Suprapubic skin (tissue), 3 donors: ENCODE results near the gene PRSS21.

Experiments used
- POLR2A ChIP-seq, 2 donors: fragments of 450-650 bp; IDR thresholded peaks; one replicate each; pipeline ENCODE4 v1.6.1; 2017; ENCODE audit warnings: antibody characterized with exemption in 2 of 2, mild to moderate bottlenecking in 2 of 2, moderate library complexity in 2 of 2
- TF ChIP-seq, protein P1 (sequence below), 2 donors: fragments of 200-600 bp in 1 of 2; fragments of 450-650 bp in 1 of 2; sonication (generic) in 1 of 2; IDR thresholded peaks; one replicate each; pipeline ENCODE4 v1.5.1; 2016 to 2019; ENCODE audit warnings: antibody characterized with exemption in 2 of 2, mild to moderate bottlenecking in 1 of 2, moderate library complexity in 1 of 2

DNA sequence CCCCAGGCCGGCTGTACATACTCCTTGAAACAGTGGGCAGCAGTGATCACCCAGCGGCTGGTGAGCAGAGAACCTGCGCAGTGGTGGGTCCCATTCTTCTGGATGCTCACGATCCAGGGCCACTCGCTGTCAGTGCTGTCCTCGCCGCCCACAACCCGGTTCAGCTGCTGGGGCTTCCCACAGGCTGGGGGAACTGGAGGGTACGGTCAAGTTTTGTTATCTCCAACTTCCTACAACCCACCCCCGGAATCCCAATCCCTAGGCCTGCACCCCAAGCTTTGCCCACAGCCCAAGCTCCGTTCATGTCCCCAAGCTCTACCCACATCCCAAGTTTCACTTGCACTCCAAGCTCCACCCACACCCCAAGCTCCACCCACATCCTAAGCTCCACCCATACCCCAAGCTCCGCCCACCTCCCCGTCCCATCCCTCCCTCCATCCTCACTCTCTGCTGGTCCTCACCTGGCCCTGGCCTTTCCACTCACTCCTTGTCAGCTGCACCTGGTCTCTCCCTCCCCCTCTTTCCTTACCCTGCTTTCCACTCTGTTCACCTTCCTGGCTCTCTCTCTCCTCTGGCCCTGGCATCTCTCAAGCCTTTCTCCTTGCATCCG lies 39.1 kb downstream of the PRSS21 start:
- TF ChIP-seq, protein P1, sequence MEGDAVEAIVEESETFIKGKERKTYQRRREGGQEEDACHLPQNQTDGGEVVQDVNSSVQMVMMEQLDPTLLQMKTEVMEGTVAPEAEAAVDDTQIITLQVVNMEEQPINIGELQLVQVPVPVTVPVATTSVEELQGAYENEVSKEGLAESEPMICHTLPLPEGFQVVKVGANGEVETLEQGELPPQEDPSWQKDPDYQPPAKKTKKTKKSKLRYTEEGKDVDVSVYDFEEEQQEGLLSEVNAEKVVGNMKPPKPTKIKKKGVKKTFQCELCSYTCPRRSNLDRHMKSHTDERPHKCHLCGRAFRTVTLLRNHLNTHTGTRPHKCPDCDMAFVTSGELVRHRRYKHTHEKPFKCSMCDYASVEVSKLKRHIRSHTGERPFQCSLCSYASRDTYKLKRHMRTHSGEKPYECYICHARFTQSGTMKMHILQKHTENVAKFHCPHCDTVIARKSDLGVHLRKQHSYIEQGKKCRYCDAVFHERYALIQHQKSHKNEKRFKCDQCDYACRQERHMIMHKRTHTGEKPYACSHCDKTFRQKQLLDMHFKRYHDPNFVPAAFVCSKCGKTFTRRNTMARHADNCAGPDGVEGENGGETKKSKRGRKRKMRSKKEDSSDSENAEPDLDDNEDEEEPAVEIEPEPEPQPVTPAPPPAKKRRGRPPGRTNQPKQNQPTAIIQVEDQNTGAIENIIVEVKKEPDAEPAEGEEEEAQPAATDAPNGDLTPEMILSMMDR (IDR thresholded peaks at IDR 0.05) = no peak
- TF ChIP-seq POLR2A (IDR thresholded peaks at IDR 0.05) = no peak
